KMS-11 (cell line): ENCODE results near the gene CHST8.

Experiments used
- H2AFZ ChIP-seq: fragments of 200-600 bp; sonication (generic); 2 replicates; pipeline ENCODE4 v1.6.1; 2016; ENCODE audit warnings: antibody characterized with exemption, mixed run types, low read depth
- H3K27ac ChIP-seq: fragments of 200-600 bp; sonication (generic); 2 replicates; pipeline ENCODE4 v1.6.1; 2016; ENCODE audit warnings: mild to moderate bottlenecking, mixed run types
- H3K27me3 ChIP-seq: fragments of 200-600 bp; sonication (generic); 2 replicates; pipeline ENCODE4 v1.6.1; 2017; ENCODE audit warnings: mild to moderate bottlenecking, low read depth, mixed run types, moderate library complexity; ENCODE audit not compliant: insufficient read depth
- H3K36me3 ChIP-seq: fragments of 200-600 bp; sonication (generic); 2 replicates; pipeline ENCODE4 v1.6.1; 2017; ENCODE audit warnings: mild to moderate bottlenecking, mixed run types; ENCODE audit not compliant: insufficient read depth
- H3K4me1 ChIP-seq: fragments of 200-600 bp; sonication (generic); 2 replicates; pipeline ENCODE4 v1.6.1; 2016; ENCODE audit warnings: mild to moderate bottlenecking, low read depth, mixed run types; ENCODE audit not compliant: poor library complexity, severe bottlenecking
- H3K4me2 ChIP-seq: fragments of 200-600 bp; sonication (generic); 2 replicates; pipeline ENCODE4 v1.7.0; 2016; ENCODE audit warnings: mild to moderate bottlenecking, mixed run types
- H3K4me3 ChIP-seq: fragments of 200-600 bp; sonication (generic); IDR thresholded peaks from 2 replicates; pipeline ENCODE4 v1.6.1; 2017; ENCODE audit warnings: low read depth, low read length, mixed read lengths; ENCODE audit not compliant: insufficient read depth
- H3K79me2 ChIP-seq: fragments of 200-600 bp; sonication (generic); 2 replicates; pipeline ENCODE4 v1.6.1; 2016; ENCODE audit warnings: low read depth, mixed run types; ENCODE audit not compliant: insufficient read depth
- H3K9ac ChIP-seq: fragments of 200-600 bp; sonication (generic); 2 replicates; pipeline ENCODE4 v1.6.1; 2016; ENCODE audit warnings: mild to moderate bottlenecking, mixed run types
- H4K20me1 ChIP-seq: fragments of 200-600 bp; sonication (generic); 2 replicates; pipeline ENCODE4 v1.6.1; 2016; ENCODE audit warnings: mild to moderate bottlenecking, mixed run types; ENCODE audit not compliant: insufficient read depth
- CTCF ChIP-seq: fragments of 200-600 bp; sonication (generic); conservative IDR thresholded peaks from 2 replicates; pipeline ENCODE4 v1.6.1; 2017; ENCODE audit warnings: low read depth, mild to moderate bottlenecking, antibody characterized with exemption, low read length, moderate library complexity, mixed read lengths

CHST8 gene

GRCh38 chr19:33751436-33751770, 129.7 kb downstream of the CHST8 start:
- Histone ChIP-seq H3K4me1 (no peaks in the 10 kb centered on the region), H2AFZ (no peak overlapping the region), H3K9ac (no peak overlapping the region), H3K36me3 (no peaks in the 10 kb centered on the region), H3K27me3 (peaks cover 6% of the 10 kb centered on the region; the same call in 1 of the 2 replicates), H3K4me3 (no peak overlapping the region), H3K79me2 (no peaks in the 10 kb centered on the region), H4K20me1 (no peaks in the 10 kb centered on the region), H3K4me2 (no peak overlapping the region), H3K27ac (no peak overlapping the region)
- TF ChIP-seq CTCF = no peak

GRCh38 chr19:33752018-33752800, 130.5 kb downstream of the CHST8 start:
- Histone ChIP-seq H4K20me1 (no peaks in the 10 kb centered on the region), H3K4me2 (no peak overlapping the region), H3K36me3 (no peaks in the 10 kb centered on the region), H3K9ac (no peak overlapping the region), H3K4me1 (no peaks in the 10 kb centered on the region), H3K27me3 (no peaks in the 10 kb centered on the region; the same call in 1 of the 2 replicates), H3K4me3 (no peak overlapping the region), H3K27ac (no peak overlapping the region), H2AFZ (no peak overlapping the region), H3K79me2 (no peaks in the 10 kb centered on the region)
- TF ChIP-seq CTCF = no peak

GRCh38 chr19:33752945-33753344, 131.2 kb downstream of the CHST8 start:
- Histone ChIP-seq H3K4me1 (no peaks in the 10 kb centered on the region), H3K79me2 (no peaks in the 10 kb centered on the region), H3K36me3 (no peaks in the 10 kb centered on the region), H3K9ac (no peak overlapping the region), H3K27ac (no peak overlapping the region), H3K4me2 (no peak overlapping the region), H2AFZ (no peak overlapping the region), H3K27me3 (no peaks in the 10 kb centered on the region; the same call in 1 of the 2 replicates), H4K20me1 (no peaks in the 10 kb centered on the region), H3K4me3 (no peak overlapping the region)
- no peak for TF ChIP-seq CTCF

- Histone ChIP-seq H3K27me3 (no peaks in the 10 kb centered on the region; the same call in 1 of the 2 replicates), H3K4me1 (no peaks in the 10 kb centered on the region), H3K36me3 (no peaks in the 10 kb centered on the region), H3K4me3 (no peak overlapping the region), H2AFZ (no peak overlapping the region), H4K20me1 (no peaks in the 10 kb centered on the region), H3K9ac (no peak overlapping the region), H3K4me2 (no peak overlapping the region), H3K27ac (no peak overlapping the region), H3K79me2 (no peaks in the 10 kb centered on the region)
- TF ChIP-seq CTCF = no peak
Measured at GRCh38 chr19:33754361-33754760, 132.6 kb downstream of the CHST8 start.
